NCI-H1930 (cell line): ENCODE results near the gene GIMAP1.

ENCODE experiments used
- DNase-seq, 2 experiments: peaks; one replicate each; lab custom pipeline; 2025; lab: John Stamatoyannopoulos, UW

GIMAP1 gene

DNA sequence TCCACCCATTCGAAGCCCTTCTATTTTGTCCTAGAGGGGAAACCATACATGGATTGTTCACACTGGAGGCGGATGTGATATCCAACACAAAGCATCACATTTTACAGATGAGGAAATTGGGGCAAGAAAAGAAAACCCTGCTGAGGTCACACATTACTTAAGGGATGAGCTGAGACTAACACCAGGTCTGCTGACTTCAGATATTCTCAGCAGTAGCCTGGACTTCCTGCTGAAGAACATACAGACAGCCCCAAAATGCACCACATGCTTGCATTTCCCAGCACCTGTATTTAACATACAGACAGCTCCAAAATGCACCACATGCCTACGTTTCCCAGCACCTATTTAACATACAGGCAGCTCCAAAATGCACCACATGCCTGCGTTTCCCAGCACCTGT lies 32.0 kb downstream of the GIMAP1 start:
- no peak for DNase-seq

GRCh38 chr7:150751702-150752101 lies 35.3 kb downstream of the GIMAP1 start:
- no peak for DNase-seq

DNA sequence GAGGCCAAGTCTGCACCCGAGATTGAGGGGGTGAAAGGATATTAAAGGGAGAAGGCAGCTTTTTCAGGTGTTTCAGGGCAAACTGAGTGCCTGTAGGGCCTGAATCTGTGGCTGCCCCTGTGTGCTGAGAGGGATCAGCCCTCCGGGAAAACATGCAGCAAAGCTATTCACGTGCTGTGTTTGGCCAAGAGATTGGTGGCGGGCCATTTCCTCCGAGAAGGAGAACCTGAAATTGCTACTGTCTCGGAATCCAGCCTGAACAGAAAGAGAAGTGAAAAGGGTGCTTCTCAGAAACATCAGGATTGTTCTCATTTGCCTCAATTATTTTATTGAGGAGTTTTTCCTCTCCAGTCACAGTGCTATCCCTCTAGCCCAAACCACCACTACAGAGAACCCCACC lies 36.8 kb downstream of the GIMAP1 start:
- no peak for DNase-seq

DNA sequence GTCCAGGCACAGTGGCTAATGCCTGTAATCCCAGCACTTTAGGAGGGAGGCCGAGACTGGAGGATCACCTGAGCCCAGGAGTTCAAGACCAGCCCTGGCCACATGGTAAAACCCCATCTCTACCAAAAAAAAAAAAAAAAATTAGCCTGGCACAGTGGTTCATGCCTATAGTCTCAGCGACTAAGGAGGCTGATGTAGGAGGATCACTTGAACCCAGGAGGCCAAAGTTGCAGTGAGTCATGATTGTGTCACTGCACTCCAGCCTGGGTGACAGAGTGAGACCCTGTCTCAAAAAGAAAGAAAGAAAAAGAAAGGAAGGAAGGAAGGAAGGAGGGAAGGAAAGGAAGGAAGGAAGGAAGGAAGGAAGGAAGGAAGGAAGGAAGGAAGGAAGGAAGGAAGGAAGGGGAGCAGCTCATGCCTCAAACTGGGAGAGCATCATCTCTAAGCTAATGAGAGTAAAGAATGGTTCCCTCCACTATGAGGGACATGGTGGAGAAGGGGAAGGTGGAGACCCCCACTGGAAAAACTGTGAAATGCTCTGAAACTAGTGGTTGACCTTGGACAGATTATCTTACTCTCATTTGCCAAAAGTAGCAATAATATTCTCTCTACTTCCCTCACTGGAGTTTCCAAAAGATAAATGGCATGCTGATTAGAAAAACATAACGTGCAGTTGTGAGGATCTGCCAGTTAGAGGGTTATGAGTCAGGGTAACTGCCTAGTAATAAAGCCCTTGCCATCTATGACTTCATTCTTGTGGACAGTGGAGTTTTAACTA lies 37.6 kb downstream of the GIMAP1 start:
- peak in 1 of 2 experiments; percentile 5 for DNase-seq

- DNase-seq: no peak
Observed at GRCh38 chr7:150754951-150755350, 38.5 kb downstream of the GIMAP1 start.

- DNase-seq: no peak
Observed at GRCh38 chr7:150755473-150756099, 39.2 kb downstream of the GIMAP1 start.

DNA sequence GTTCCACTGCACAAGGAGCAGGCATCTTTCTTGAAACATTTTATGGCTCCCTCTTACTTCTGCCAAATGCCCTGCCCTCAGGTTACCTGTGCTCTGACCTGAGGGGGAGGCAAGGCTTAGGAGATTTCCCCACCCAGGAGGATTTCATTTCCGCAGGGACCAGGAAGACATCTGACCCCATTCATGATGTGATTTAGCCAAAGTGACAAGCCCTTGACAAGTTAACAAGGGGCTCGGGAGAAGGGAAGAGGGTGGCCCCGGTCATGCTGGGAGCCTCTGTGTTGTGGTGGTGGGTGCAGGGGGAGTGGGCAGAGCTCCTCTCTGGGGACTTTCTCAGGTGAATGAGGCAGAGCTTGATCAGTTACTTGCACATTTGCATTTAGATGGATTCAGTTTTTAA lies 39.8 kb downstream of the GIMAP1 start:
- no peak for DNase-seq

DNA sequence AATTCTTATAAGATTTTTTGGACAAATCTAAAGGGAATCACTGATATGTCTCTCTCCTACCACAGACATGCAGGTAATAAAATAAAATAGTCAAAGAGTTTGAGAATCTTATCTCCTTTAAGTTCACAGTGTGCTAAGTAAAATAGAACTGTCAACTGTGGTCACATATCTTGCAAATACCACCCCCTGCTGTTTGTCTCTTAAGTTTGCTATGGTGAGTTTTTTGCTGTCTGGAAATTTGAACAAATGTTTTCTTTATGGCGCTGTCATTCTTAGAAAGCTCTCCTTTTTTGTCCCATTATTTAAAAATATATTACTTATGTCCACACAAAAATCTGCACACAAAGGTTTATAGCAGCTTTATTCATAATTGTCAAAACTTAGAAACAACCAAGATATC lies 40.4 kb downstream of the GIMAP1 start:
- DNase-seq: no peak

DNA sequence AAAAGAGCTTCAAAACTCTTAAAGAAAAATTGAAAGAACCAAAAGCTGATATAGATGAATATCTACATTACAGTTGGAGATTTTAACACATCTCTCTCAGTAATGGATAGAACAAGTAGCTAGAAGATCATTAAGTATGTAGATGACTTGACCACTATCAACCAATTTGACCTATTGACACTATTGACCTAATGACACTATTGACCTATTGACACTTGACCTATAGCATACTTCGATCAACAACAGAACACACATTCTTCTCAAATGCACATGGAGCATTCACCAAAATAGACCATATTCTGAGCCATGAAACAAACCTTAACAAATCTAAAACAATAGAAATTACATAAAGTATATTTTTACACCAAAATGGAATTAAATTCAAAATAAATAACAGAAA lies 43.1 kb downstream of the GIMAP1 start:
- no peak for DNase-seq

GRCh38 chr7:150766334-150766709 lies 49.9 kb downstream of the GIMAP1 start:
- DNase-seq: no peak

DNA sequence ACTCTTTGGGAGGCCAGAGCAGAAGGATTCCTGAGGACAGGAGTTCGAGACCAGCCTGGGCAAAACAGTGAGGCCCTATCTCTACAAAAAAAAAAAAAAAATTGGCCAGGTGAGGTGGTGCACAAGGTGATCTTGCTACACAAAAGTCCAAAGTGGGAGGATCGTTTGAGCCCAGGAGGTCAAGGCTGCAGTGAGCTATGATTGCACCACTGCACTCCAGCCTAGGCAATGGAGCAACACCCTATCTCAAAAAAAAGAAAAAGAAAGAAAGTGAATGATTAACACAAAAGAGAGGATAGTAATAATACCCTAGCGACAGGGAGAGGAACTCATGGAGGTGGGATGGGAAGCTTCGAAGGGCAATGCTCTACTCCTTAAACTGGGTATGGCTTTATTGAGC lies 53.4 kb downstream of the GIMAP1 start:
- no peak for DNase-seq
